Stimulated activated CD8-positive, alpha-beta memory T cell treated with anti-CD3 and anti-CD28 coated beads, Interleukin-2, amount 100 ng/mL, for 1 hour (primary cell): ENCODE data around the gene HS3ST5.

Experiments used
- DNase-seq, 2 donors: peaks; one replicate each; pipeline ENCODE4 v3.0.0-alpha.2; 2020; ENCODE audit warnings: low read depth in 2 of 2

HS3ST5 gene

GRCh38 chr6:114195027-114195365 lies 147.8 kb downstream of the HS3ST5 start:
- DNase-seq: no peak

GRCh38 chr6:114194362-114195026 lies 148.3 kb downstream of the HS3ST5 start:
- no peak for DNase-seq

- DNase-seq: no peak
Observed at GRCh38 chr6:114187563-114187962, 155.3 kb downstream of the HS3ST5 start.

DNA sequence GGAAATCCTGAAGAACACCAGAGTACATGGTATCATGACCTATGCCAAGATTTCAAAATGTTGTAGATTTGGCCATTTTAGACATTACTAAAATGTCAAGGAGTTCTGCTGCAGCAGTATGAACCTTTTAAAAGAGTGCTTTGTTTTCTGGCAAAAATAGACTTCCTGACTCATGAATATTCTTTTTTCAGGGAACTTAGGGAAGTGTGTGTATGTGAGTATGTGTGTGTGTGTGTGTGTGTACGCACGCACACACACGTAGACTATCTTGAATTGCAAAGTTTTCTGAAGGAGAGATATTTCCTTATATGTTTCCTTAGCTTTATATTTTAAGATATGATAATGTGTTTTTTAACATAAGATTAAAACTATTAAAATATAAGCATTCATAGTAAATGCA lies 161.2 kb downstream of the HS3ST5 start:
- no peak for DNase-seq

- DNase-seq: no peak
Observed at GRCh38 chr6:114179411-114179810, 163.4 kb downstream of the HS3ST5 start.

- DNase-seq: no peak
Observed at GRCh38 chr6:114176726-114177125, 166.1 kb downstream of the HS3ST5 start.

DNA sequence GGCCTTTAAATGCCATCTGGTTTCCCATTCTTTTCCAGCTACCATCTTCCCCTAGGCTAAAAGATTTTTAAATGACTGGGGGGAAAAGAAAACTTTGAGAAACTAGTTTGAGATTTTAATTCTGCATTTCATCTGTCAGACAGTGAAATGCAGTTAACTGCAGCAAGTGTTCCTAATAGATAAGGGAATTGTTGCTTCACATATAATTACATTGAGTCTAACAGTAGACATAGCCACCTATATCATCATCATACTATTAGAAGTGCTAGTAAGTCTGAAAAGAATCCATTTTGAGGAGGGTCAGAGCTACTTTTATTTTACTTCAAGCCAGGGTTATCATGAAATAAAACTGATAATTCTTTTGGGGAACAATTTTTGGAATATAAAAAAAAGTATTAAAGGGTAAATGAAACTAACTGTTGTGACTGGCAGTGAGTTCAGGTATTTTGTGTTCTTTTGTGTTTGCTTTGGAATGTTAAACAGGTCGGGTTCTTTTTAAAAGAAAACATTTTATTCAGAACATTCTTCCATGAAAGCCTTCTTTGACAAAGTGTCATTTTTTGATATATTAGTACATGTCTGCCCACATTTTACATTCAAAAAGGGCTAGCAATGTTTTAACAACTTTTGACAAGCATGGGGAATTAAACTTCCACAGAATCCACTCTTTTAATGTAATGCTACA lies 170.1 kb downstream of the HS3ST5 start:
- DNase-seq: no peak

- no peak for DNase-seq
Observed at GRCh38 chr6:114171473-114171872, 171.3 kb downstream of the HS3ST5 start.

GRCh38 chr6:114170958-114171387 lies 171.8 kb downstream of the HS3ST5 start:
- DNase-seq: no peak

- no peak for DNase-seq
Observed at GRCh38 chr6:114170372-114170771, 172.5 kb downstream of the HS3ST5 start.

GRCh38 chr6:114169763-114170162 lies 173.1 kb downstream of the HS3ST5 start:
- no peak for DNase-seq

DNA sequence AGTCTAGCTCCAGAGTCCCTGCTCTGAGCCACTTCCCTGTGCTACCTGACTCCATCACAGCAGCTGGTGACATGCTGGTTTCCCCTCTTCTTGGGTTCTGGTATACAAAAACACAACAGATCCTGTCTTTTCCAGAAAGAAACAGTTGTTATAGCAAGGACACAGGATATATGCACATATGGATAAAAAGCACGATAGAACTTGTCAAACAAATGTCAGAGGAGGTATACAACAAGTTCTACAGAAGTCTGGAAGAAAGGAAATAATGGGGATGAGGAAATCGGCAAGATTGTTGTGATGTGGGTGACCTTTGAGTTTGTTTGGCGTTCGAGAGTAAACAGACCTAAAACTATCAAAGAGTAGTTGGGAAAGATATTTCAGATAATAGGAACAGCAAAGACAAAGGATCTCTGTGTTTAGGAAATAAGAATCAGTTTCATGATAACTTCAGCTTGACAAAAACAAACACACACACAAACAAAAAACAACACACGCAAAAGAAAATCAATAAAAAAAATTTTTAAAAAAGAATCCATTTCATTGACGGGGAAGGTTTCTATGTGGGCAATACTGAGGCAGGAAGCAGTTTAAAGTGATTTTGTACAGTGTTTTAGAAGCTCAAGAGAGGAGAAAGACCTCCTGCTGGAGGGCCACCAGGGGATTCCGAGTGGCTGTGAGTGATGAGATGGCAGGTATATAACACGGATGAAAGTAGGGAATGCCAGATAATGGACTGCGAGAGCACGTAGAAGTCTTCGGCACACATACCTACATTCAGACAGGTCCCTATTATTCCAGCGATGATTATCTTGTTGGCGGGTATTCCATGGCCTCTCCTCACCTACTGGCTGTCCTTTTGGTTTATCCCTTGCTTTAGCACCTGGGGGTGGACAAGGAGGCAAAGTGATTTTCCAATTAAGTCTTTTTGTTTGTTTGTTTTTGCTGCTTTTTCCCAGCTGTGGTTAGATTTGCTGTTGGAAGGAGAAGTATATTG lies 174.9 kb downstream of the HS3ST5 start:
- DNase-seq: no peak

DNA sequence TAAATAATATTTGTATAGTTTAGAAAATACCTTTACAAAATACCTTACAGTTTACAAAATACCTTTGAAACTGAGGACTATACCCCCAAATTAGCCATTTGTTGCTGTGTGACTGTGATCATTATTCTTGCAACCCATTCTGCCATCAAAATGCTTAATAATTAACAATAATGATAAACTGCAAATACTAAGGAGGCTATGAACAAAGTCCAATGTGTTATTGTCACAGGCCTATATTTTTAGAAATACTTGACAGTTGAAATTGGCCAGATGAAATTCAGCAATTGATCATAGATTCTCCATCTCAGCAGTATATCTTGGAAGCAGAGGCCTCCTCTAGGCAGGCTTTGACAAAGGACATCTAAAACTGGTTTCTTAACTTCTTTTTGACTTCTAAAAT lies 178.6 kb downstream of the HS3ST5 start:
- no peak for DNase-seq

GRCh38 chr6:114162691-114163347 lies 180.0 kb downstream of the HS3ST5 start:
- DNase-seq: no peak

DNA sequence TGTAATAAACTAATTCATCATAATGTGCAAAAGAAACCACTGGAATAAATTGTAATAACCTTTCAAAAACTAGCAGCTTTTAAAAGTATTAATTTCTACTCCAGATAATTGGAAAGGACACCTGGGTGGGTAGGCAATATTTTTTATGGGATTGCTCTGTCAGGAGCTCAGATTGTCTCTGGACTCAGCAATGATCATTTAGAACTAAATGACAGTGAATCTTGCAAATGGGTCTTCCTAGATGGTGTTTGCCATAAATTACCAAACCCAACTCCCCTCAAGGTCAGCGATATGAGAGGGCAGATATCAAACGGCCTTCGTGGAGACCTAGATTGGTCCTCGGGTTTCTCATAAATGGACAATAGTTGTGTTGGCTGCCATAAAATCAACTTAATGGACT lies 181.9 kb downstream of the HS3ST5 start:
- no peak for DNase-seq

- DNase-seq: no peak
Observed at GRCh38 chr6:114159727-114160126, 183.1 kb downstream of the HS3ST5 start.

- DNase-seq: no peak
Observed at GRCh38 chr6:114158838-114159694, 183.8 kb downstream of the HS3ST5 start.

DNA sequence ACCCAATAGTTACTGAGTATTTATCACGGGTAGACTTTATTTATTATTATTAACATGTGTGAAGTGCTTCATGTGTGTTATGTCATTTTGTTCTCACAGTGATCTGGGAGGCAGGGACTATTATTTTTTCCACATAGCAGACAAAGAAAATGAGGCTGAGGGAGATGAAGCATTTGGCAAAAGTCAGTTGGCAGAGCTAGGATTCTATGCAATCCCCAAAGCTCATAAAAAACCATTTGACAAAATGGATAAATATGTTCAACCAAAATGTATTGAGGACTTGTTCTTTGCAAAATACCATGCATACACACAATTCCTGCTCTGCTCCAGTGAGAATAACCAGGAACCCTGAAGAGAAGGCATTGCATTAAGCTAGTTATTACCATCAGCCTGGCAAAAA lies 184.4 kb downstream of the HS3ST5 start:
- DNase-seq: no peak

DNA sequence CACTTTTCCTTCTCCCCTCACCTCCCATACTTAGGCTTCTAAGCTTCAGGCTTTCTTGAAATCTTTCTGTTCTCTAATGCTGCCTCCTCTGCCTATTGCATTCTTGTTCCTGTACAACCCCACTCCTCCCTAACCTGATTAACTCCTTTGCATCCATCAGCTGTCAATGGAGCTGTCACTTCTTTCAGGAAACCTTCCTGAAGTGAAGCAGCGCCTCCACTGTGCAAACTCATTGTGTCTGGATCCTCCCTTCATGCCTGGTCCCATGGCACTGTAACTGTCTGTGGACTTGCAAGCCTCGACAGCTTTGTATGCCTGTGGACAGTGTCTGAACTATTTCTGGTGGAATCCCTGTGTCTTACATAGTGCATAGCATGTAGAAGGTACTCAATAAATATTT lies 185.0 kb downstream of the HS3ST5 start:
- no peak for DNase-seq

- no peak for DNase-seq
Observed at GRCh38 chr6:114155763-114156162, 187.1 kb downstream of the HS3ST5 start.

GRCh38 chr6:114154812-114155211 lies 188.0 kb downstream of the HS3ST5 start:
- no peak for DNase-seq
